Iris pigment epithelial cell (primary cell): ENCODE data around the gene UTS2.

Experiments used
- DNase-seq: peaks from one replicate; pipeline ENCODE4 v3.0.0-alpha.2; 2011; ENCODE audit warnings: low read depth

UTS2 gene

GRCh38 chr1:7811476-7811875 is 41.4 kb downstream of the UTS2 start:
- DNase-seq, result no peak

GRCh38 chr1:7810395-7810794 is 42.5 kb downstream of the UTS2 start:
- DNase-seq, result peak; percentile 97

GRCh38 chr1:7809742-7810141 is 43.1 kb downstream of the UTS2 start:
- no peak for DNase-seq

- DNase-seq, result peak; percentile 41
Observed at GRCh38 chr1:7808253-7808844, 44.5 kb downstream of the UTS2 start.

GRCh38 chr1:7805460-7805859 is 47.4 kb downstream of the UTS2 start:
- DNase-seq, result no peak
